IMR-90 (cell line): ENCODE measurements around the gene SLC39A11. TPM values are rescaled to one million over a fixed set of nuclear protein-coding genes. Genes with fewer than 3 reads are reported as not detected.
A peak's percentile ranks its signal among the peaks of the same experiment; 100 is the strongest.

ENCODE experiments used
- ATAC-seq: fragments of 200-7000 bp; cut with Tn5 transposase; 2 replicates; pipeline ENCODE4 v1.9.1; 2020; ENCODE audit warnings: low read depth, mild to moderate bottlenecking, moderate library complexity
- BruUV-seq: library from RNA; stranded (reverse); fragments of 400-500 nt; replicated peaks from 2 replicates; lab custom pipeline; 2021; lab: Mats Ljungman, UMichigan
- CTCF ChIA-PET: fragments of 300-600 bp; formaldehyde crosslinking; extraction: SDS; loops from one replicate; lab custom pipeline; 2021; ENCODE audit warnings: antibody characterized with exemption; lab: Yijun Ruan, JAX
- POLR2A ChIA-PET: fragments of 300-600 bp; sonication (Branson Sonifier 250); formaldehyde crosslinking; loops from one replicate; lab custom pipeline; 2022; ENCODE audit warnings: antibody characterized with exemption; ENCODE audit not compliant: unreplicated experiment; lab: Charles Lee
- DNase-seq: peaks from one replicate; pipeline ENCODE4 v3.0.0; 2013
- H2AFZ ChIP-seq: replicated peaks from 2 replicates; pipeline ENCODE3; 2013; ENCODE audit warnings: low read length, mild to moderate bottlenecking; ENCODE audit not compliant: poor library complexity
- H2AK5ac ChIP-seq: 2 replicates; pipeline ENCODE4 v1.6.1; 2013; ENCODE audit warnings: low read depth, low read length, inconsistent platforms
- H2AK9ac ChIP-seq: replicated peaks from 2 replicates; pipeline ENCODE3; 2013; ENCODE audit warnings: mild to moderate bottlenecking, low read depth, low read length, moderate library complexity; ENCODE audit not compliant: poor library complexity
- H2BK120ac ChIP-seq: 2 replicates; pipeline ENCODE4 v1.6.1; 2013; ENCODE audit warnings: low read depth, low read length, inconsistent platforms
- H2BK15ac ChIP-seq: 3 replicates; pipeline ENCODE4 v1.6.1; 2013; ENCODE audit warnings: low read depth, low read length, inconsistent platforms
- H2BK20ac ChIP-seq: 2 replicates; pipeline ENCODE4 v1.6.1; 2013; ENCODE audit warnings: low read depth, mild to moderate bottlenecking, inconsistent platforms, low read length, moderate library complexity
- H2BK5ac ChIP-seq: 2 replicates; pipeline ENCODE4 v1.6.1; 2013; ENCODE audit warnings: mild to moderate bottlenecking, low read depth, low read length, inconsistent platforms; ENCODE audit not compliant: poor library complexity, severe bottlenecking
- H3K14ac ChIP-seq: replicated peaks from 2 replicates; pipeline ENCODE4 v1.6.1; 2013; ENCODE audit warnings: low read depth, low read length, inconsistent platforms
- H3K18ac ChIP-seq: 2 replicates; pipeline ENCODE4 v1.6.1; 2013; ENCODE audit warnings: low read depth, low read length, control low read depth
- H3K23ac ChIP-seq: 2 replicates; pipeline ENCODE4 v1.6.1; 2013; ENCODE audit warnings: low read depth, low read length, inconsistent platforms
- H3K27ac ChIP-seq: 2 replicates; pipeline ENCODE4 v1.5.1; 2013; ENCODE audit warnings: mild to moderate bottlenecking, control low read depth, low read length; ENCODE audit not compliant: insufficient read depth
- H3K27me3 ChIP-seq: 2 replicates; pipeline ENCODE4 v1.6.1; 2013; ENCODE audit warnings: low read length; ENCODE audit not compliant: control insufficient read depth, insufficient read depth
- H3K36me3 ChIP-seq: 2 replicates; pipeline ENCODE4 v1.6.1; 2013; ENCODE audit warnings: low read length, mixed read lengths; ENCODE audit not compliant: control insufficient read depth, insufficient read depth
- H3K4ac ChIP-seq: 2 replicates; pipeline ENCODE4 v1.6.1; 2013; ENCODE audit warnings: low read depth, low read length, inconsistent platforms
- H3K4me1 ChIP-seq: 2 replicates; pipeline ENCODE4 v1.6.1; 2013; ENCODE audit warnings: low read length, mixed read lengths; ENCODE audit not compliant: control insufficient read depth, insufficient read depth
- H3K4me2 ChIP-seq: 2 replicates; pipeline ENCODE4 v1.6.1; 2013; ENCODE audit warnings: low read depth, mild to moderate bottlenecking, control low read depth, low read length, moderate library complexity
- H3K4me3 ChIP-seq: 2 replicates; pipeline ENCODE4 v1.5.1; 2013; ENCODE audit warnings: low read depth, mild to moderate bottlenecking, control low read depth, low read length, moderate library complexity; ENCODE audit not compliant: insufficient read depth
- H3K56ac ChIP-seq: 2 replicates; pipeline ENCODE4 v1.6.1; 2013; ENCODE audit warnings: low read length, inconsistent platforms; ENCODE audit not compliant: insufficient read depth; ENCODE audit errors: extremely low read depth
- H3K79me1 ChIP-seq, 2 experiments: 2 replicates each; pipeline ENCODE4 v1.6.1; 2013; ENCODE audit warnings: low read length in 2 of 2, inconsistent platforms in 1 of 2, low read depth in 1 of 2
- H3K9ac ChIP-seq: 2 replicates; pipeline ENCODE4 v1.6.1; 2013; ENCODE audit warnings: low read depth, low read length, control low read depth
- H3K9me1 ChIP-seq: 2 replicates; pipeline ENCODE4 v1.6.1; 2013; ENCODE audit warnings: low read length, inconsistent platforms; ENCODE audit not compliant: insufficient read depth
- H3K9me3 ChIP-seq: 2 replicates; pipeline ENCODE4 v1.6.1; 2013; ENCODE audit warnings: low read length; ENCODE audit not compliant: control insufficient read depth, insufficient read depth
- H4K20me1 ChIP-seq: 2 replicates; pipeline ENCODE4 v1.6.1; 2013; ENCODE audit warnings: low read length, inconsistent platforms; ENCODE audit not compliant: insufficient read depth
- H4K5ac ChIP-seq: 2 replicates; pipeline ENCODE4 v1.6.1; 2013; ENCODE audit warnings: mild to moderate bottlenecking, low read depth, low read length, control low read depth
- H4K8ac ChIP-seq, 2 experiments: 2 replicates each; pipeline ENCODE4 v1.6.1; 2013; ENCODE audit warnings: low read depth in 2 of 2, low read length in 2 of 2, control low read depth in 1 of 2, inconsistent platforms in 1 of 2
- H4K91ac ChIP-seq: 2 replicates; pipeline ENCODE4 v1.6.1; 2013; ENCODE audit warnings: low read depth, low read length, inconsistent platforms; ENCODE audit not compliant: insufficient read depth
- BHLHE40 ChIP-seq: fragments of 150-350 bp; IDR thresholded peaks from 2 replicates; pipeline ENCODE4 v1.6.1; 2016; ENCODE audit warnings: mild to moderate bottlenecking, low read depth, low read length
- CEBPB ChIP-seq: IDR thresholded peaks from 2 replicates; pipeline ENCODE4 v1.6.1; 2012; ENCODE audit warnings: low read depth, low read length, improper control_type of control experiment
- FOS ChIP-seq: fragments of 150-350 bp; IDR thresholded peaks from 2 replicates; pipeline ENCODE4 v1.6.1; 2016; ENCODE audit warnings: low read depth, low read length
- MAFK ChIP-seq: IDR thresholded peaks from 2 replicates; pipeline ENCODE4 v1.6.1; 2012; ENCODE audit warnings: low read depth, low read length, improper control_type of control experiment
- NFE2L2 ChIP-seq: fragments of 150-350 bp; IDR thresholded peaks from 2 replicates; pipeline ENCODE4 v1.6.1; 2016; ENCODE audit warnings: low read depth, mild to moderate bottlenecking, low read length
- POLR2A ChIP-seq: IDR thresholded peaks from 2 replicates; pipeline ENCODE4 v1.6.1; 2012; ENCODE audit warnings: mild to moderate bottlenecking, low read depth, low read length
- RFX5 ChIP-seq: IDR thresholded peaks from 2 replicates; pipeline ENCODE4 v1.8.0; 2012; ENCODE audit warnings: low read depth, mild to moderate bottlenecking, low read length, moderate library complexity
- SMC3 ChIP-seq: fragments of 150-350 bp; IDR thresholded peaks from 2 replicates; pipeline ENCODE4 v1.6.1; 2016; ENCODE audit warnings: low read depth, mild to moderate bottlenecking, antibody characterized with exemption, low read length, moderate library complexity
- WGBS, 2 experiments: methylation state at CpG; one replicate each; pipeline versions ENCODE4 v1.1.5 to v1.1.7; 2013; ENCODE audit warnings: missing lambda C conversion rate in 2 of 2; ENCODE audit not compliant: insufficient read length in 1 of 2; ENCODE audit errors: extremely low coverage in 2 of 2; 5-methylcytosine and 5-hydroxymethylcytosine counted together
- dilution Hi-C: fragments of 300-500 bp; cut with HindIII; formaldehyde crosslinking; loops from one replicate; pipeline ENCODE4 v1.14.3; 2018; ENCODE audit warnings: low sequenced_read_pairs; ENCODE audit not compliant: unreplicated experiment
- in situ Hi-C: fragments of 300-500 bp; cut with MboI; formaldehyde crosslinking; loops from 3 replicates; pipeline ENCODE4 v1.14.3; 2019; ENCODE audit warnings: low sequenced_read_pairs, inconsistent platforms, mixed read lengths
- intact Hi-C: fragments of 100-400 bp; cut with micrococcal nuclease; formaldehyde crosslinking; loops from 2 replicates; pipeline ENCODE4 v1.10.0; 2022
- polyA plus RNA-seq, 3 experiments: library from polyadenylated mRNA; depleted of rRNA; stranded (reverse); fragments of >200 nt; gene quantifications; 2 replicates each; pipeline ENCODE4 v1.2.3, GENCODE V29; 2012; ENCODE audit warnings: low replicate concordance in 1 of 3
- total RNA-seq: library from RNA; depleted of rRNA; stranded (reverse); fragments of >200 nt; gene quantifications from 2 replicates; pipeline ENCODE4 v1.2.3, GENCODE V29; 2012
- TF ChIP-seq, protein P1 (sequence below): fragments of 150-350 bp; IDR thresholded peaks from 2 replicates; pipeline ENCODE4 v1.6.1; 2017; ENCODE audit warnings: mild to moderate bottlenecking, antibody characterized with exemption, low read length, low read depth

SLC39A11 gene
- total and polyA plus RNA-seq, 2 of the 4 experiments (the other 2 are of a cell fraction): 8.8 to 14.3 TPM

DNA sequence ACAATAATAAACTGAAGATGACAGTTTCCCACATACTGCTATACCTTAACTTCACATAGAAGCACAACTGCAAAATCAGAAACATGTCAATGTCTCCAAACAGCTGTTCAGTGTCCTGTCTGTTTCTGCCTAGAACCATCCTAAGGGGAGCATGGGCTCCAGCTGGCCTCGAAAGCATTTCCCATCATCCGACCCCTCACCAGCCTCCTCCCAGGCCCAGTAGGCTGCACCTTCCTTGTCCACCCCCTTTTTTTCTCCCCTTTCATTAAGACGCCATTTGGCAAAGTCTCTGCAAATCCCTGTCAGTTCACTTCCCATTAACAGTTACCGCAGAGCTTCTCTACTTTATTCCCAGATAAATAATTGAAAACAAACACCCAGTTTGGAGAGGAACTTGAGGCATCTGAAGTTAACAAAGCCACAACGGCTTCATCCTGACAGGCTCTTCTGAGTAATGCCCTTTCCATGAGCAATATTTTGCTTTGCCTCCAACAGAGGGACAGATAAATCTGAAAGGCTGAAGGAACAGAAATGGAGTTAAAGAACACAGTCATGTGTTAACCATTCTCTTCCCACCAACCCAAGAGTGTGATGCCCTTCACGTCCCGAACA is 65.3 kb downstream of the SLC39A11 start:
- 51% methylated on average over 2 of the region's 7 CpGs; no CpG with 5 or more reads in 1 of the 2 experiments for WGBS, 2 experiments
- Histone ChIP-seq H3K27me3 (no peaks in the 10 kb centered on the region), H3K36me3 (0 out of 2 replicates have a peak, but pooled peaks cover 4% of the 10 kb centered on the region), H2AK9ac (peak overlapping the region; percentile 86), H3K9me1 (peaks cover 13% of the 10 kb centered on the region), H4K5ac (peak overlapping the region; percentile 9; the same call in 1 of the 2 replicates), H2BK15ac (peak overlapping the region; percentile 43; the same call in 1 of the 3 replicates), H4K20me1 (peaks cover 3% of the 10 kb centered on the region; the same call in 1 of the 2 replicates), H4K8ac (no peak overlapping the region), H2AK5ac (peak overlapping the region; percentile 87; the same call in 1 of the 2 replicates), H2BK120ac (peak overlapping the region; percentile 73), H3K9ac (no peak overlapping the region), H2BK5ac (peak overlapping the region; percentile 59), H3K18ac (peak overlapping the region; percentile 10; the same call in 1 of the 2 replicates), H3K56ac (no peak overlapping the region), H4K91ac (peak overlapping the region; percentile 65), H3K4me2 (peak overlapping the region; percentile 4; the same call in 1 of the 2 replicates), H3K27ac (peak overlapping the region; percentile 55; the same call in 1 of the 2 replicates), H3K79me1 (peaks cover 0 to 13% of the 10 kb centered on the region in 2 experiments; a peak in 2 of 4 replicates), H3K23ac (peak overlapping the region; percentile 52), H3K4me3 (no peak overlapping the region), H3K14ac (peak overlapping the region; percentile 77), H3K9me3 (no peaks in the 10 kb centered on the region), H3K4ac (peak overlapping the region; percentile 81), H3K4me1 (peaks cover 11% of the 10 kb centered on the region), H2BK20ac (peak overlapping the region; percentile 43; the same call in 1 of the 2 replicates), H2AFZ (peak overlapping the region; percentile 74)
- no peak for TF ChIP-seq FOS
- no peak for TF ChIP-seq MAFK
- no peak for TF ChIP-seq RFX5
- TF ChIP-seq, protein P1, sequence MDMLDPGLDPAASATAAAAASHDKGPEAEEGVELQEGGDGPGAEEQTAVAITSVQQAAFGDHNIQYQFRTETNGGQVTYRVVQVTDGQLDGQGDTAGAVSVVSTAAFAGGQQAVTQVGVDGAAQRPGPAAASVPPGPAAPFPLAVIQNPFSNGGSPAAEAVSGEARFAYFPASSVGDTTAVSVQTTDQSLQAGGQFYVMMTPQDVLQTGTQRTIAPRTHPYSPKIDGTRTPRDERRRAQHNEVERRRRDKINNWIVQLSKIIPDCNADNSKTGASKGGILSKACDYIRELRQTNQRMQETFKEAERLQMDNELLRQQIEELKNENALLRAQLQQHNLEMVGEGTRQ: no peak
- no peak for TF ChIP-seq SMC3
- no peak for TF ChIP-seq NFE2L2
- no peak for TF ChIP-seq CEBPB
- TF ChIP-seq POLR2A: no peak
- no peak for TF ChIP-seq BHLHE40
- in situ Hi-C loops (no loop called here), dilution Hi-C loops (no loop called here), intact Hi-C loops (no loop called here)
- ATAC-seq (peak; percentile 84), DNase-seq (peak; percentile 58)
- no TSS peak for BruUV-seq
- ChIA-PET POLR2A (no interaction called here), CTCF (no interaction called here)
